Central memory CD4-positive, alpha-beta T cell (primary cell): ENCODE data around the gene MAML3.

Source experiments
- DNase-seq: peaks from one replicate; pipeline ENCODE4 v3.0.0; 2022

Gene MAML3

GRCh38 chr4:140069066-140069465 is 84.9 kb downstream of the MAML3 start:
- DNase-seq: no peak

- no peak for DNase-seq
Observed at GRCh38 chr4:140068271-140068670, 85.7 kb downstream of the MAML3 start.

- no peak for DNase-seq
Observed at GRCh38 chr4:140066031-140066930, 87.7 kb downstream of the MAML3 start.

GRCh38 chr4:140065393-140065792 is 88.6 kb downstream of the MAML3 start:
- no peak for DNase-seq

GRCh38 chr4:140061659-140062289 is 92.2 kb downstream of the MAML3 start:
- DNase-seq: no peak

- DNase-seq: no peak
Observed at GRCh38 chr4:140061194-140061593, 92.8 kb downstream of the MAML3 start.

GRCh38 chr4:140059159-140059558 is 94.8 kb downstream of the MAML3 start:
- no peak for DNase-seq

- DNase-seq: no peak
Observed at GRCh38 chr4:140057701-140058100, 96.3 kb downstream of the MAML3 start.

GRCh38 chr4:140056015-140056414 is 98.0 kb downstream of the MAML3 start:
- DNase-seq: no peak

- DNase-seq: no peak
Observed at GRCh38 chr4:140054861-140055260, 99.1 kb downstream of the MAML3 start.

- DNase-seq: no peak
Observed at GRCh38 chr4:140053185-140053584, 100.8 kb downstream of the MAML3 start.

GRCh38 chr4:140052050-140052449 is 101.9 kb downstream of the MAML3 start:
- peak; percentile 12 for DNase-seq

GRCh38 chr4:140049849-140050637 is 103.9 kb downstream of the MAML3 start:
- no peak for DNase-seq

GRCh38 chr4:140049024-140049848 is 104.7 kb downstream of the MAML3 start:
- peak; percentile 44 for DNase-seq

- DNase-seq: no peak
Observed at GRCh38 chr4:140048419-140048995, 105.5 kb downstream of the MAML3 start.

- no peak for DNase-seq
Observed at GRCh38 chr4:140047786-140048185, 106.2 kb downstream of the MAML3 start.

GRCh38 chr4:140047017-140047640 is 106.9 kb downstream of the MAML3 start:
- DNase-seq: no peak

- no peak for DNase-seq
Observed at GRCh38 chr4:140046543-140046942, 107.4 kb downstream of the MAML3 start.

GRCh38 chr4:140046016-140046415 is 108.0 kb downstream of the MAML3 start:
- no peak for DNase-seq

- DNase-seq: no peak
Observed at GRCh38 chr4:140044337-140044902, 109.6 kb downstream of the MAML3 start.

- DNase-seq: no peak
Observed at GRCh38 chr4:140042634-140043033, 111.3 kb downstream of the MAML3 start.
